Testis (tissue), 3 donors: ENCODE data around the gene LEF1. TPM values are rescaled to one million over a fixed set of nuclear protein-coding genes. Genes with fewer than 3 reads are reported as not detected.
"Not testable (repeated sequence)": the region's sequence is repeated elsewhere in the genome, so short reads cannot be mapped to it uniquely, and the experiment has no call there.

Experiments used
- DNase-seq: peaks from one replicate; pipeline ENCODE4 v3.0.0-alpha.2; 2019
- H3K27ac ChIP-seq, 2 donors: fragments of 200-600 bp; sonication (generic); one replicate each; pipeline ENCODE4 v1.5.1; 2019
- H3K27me3 ChIP-seq: fragments of 200-600 bp; sonication (generic); one replicate; pipeline ENCODE4 v1.5.1; 2019
- H3K36me3 ChIP-seq: fragments of 200-600 bp; sonication (generic); one replicate; pipeline ENCODE4 v1.5.1; 2017; ENCODE audit warnings: low read depth; ENCODE audit errors: missing control alignments
- H3K4me1 ChIP-seq: fragments of 200-600 bp; sonication (generic); one replicate; pipeline ENCODE4 v1.5.1; 2019
- H3K4me3 ChIP-seq, 2 donors: fragments of 200-600 bp; sonication (generic); one replicate each; pipeline ENCODE4 v1.5.1; 2017 to 2019
- H3K9me3 ChIP-seq: fragments of 200-600 bp; sonication (generic); one replicate; pipeline ENCODE4 v1.5.1; 2017
- POLR2A ChIP-seq: fragments of 450-650 bp; IDR thresholded peaks from one replicate; pipeline ENCODE4 v1.6.1; 2017; ENCODE audit warnings: antibody characterized with exemption, mild to moderate bottlenecking, moderate library complexity
- WGBS, 2 donors: methylation state at CpG; one replicate each; pipeline ENCODE4 v1.1.5; 2018; 5-methylcytosine and 5-hydroxymethylcytosine counted together
- intact Hi-C: fragments of 100-400 bp; cut with DNase I; formaldehyde crosslinking; loops from one replicate; pipeline ENCODE4 v1.15.1; 2023; ENCODE audit warnings: low total_unique reads
- polyA plus RNA-seq: library from polyadenylated mRNA; stranded (reverse); fragments of 350-450 nt; fragmentation: Illumina TruSeq; extraction: RNeasy Lipid Tissue Mini Kit (QIAGEN cat#74804); gene quantifications from one replicate; pipeline ENCODE4 v1.2.3, GENCODE V29; 2014; ENCODE audit warnings: low read depth, low replicate concordance; ENCODE audit not compliant: insufficient read depth
- total RNA-seq, 2 donors: library from RNA; depleted of rRNA; stranded (reverse); fragments of >200 nt; gene quantifications; one replicate each; pipeline ENCODE4 v1.2.3, GENCODE V29; 2016
- TF ChIP-seq, protein P1 (sequence below), 3 experiments: fragments of 450-650 bp in 2 of 3; fragments of 200-600 bp in 1 of 3; sonication (generic) in 1 of 3; IDR thresholded peaks; one replicate each; pipeline ENCODE4 v1.5.1; 2016 to 2019; ENCODE audit warnings: antibody characterized with exemption in 3 of 3, mild to moderate bottlenecking in 2 of 3, moderate library complexity in 1 of 3

The LEF1 gene
- total and polyA plus RNA-seq, 3 donors from 2014 or later: 35.0 to 63.5 (median 37.1) TPM

GRCh38 chr4:108013327-108013726, 155.4 kb downstream of the LEF1 start:
- no peak for DNase-seq
- Histone ChIP-seq H3K4me3 (no peak overlapping the region), H3K27me3 (no peaks in the 10 kb centered on the region), H3K27ac (no peak overlapping the region), H3K36me3 (no peaks in the 10 kb centered on the region), H3K4me1 (no peaks in the 10 kb centered on the region), H3K9me3 (no peaks in the 10 kb centered on the region)
- TF ChIP-seq, protein P1, sequence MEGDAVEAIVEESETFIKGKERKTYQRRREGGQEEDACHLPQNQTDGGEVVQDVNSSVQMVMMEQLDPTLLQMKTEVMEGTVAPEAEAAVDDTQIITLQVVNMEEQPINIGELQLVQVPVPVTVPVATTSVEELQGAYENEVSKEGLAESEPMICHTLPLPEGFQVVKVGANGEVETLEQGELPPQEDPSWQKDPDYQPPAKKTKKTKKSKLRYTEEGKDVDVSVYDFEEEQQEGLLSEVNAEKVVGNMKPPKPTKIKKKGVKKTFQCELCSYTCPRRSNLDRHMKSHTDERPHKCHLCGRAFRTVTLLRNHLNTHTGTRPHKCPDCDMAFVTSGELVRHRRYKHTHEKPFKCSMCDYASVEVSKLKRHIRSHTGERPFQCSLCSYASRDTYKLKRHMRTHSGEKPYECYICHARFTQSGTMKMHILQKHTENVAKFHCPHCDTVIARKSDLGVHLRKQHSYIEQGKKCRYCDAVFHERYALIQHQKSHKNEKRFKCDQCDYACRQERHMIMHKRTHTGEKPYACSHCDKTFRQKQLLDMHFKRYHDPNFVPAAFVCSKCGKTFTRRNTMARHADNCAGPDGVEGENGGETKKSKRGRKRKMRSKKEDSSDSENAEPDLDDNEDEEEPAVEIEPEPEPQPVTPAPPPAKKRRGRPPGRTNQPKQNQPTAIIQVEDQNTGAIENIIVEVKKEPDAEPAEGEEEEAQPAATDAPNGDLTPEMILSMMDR (IDR thresholded peaks at IDR 0.05): no peak
- no peak for TF ChIP-seq POLR2A
- intact Hi-C loops: no loop called here

DNA sequence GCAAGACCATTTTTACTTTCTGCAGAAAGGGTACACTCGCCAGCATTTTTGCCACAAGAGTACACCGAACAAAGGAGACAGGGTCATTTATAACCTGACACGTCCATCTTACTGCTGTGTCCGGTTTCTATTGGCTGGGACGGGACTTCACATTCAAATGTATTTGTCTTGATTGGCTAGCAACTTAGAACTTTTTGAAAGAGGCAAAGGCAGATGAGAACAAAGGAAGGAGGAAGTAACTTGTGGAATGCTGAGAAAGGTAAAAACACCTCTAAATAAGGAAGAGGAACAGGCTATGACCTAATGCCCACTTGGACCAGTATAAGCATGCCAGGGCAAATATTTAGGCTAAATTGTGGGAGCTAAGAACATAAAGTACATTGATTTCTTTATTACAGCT, 156.3 kb downstream of the LEF1 start:
- H3K27me3 ChIP-seq, H3K36me3 ChIP-seq, H3K4me1 ChIP-seq, H3K27ac ChIP-seq, H3K4me3 ChIP-seq, intact Hi-C loops, DNase-seq, H3K9me3 ChIP-seq: not testable (repeated sequence)
- 95 to 97% methylated on average over 5 of the region's 5 CpGs for WGBS, 2 donors

- intact Hi-C loops: no loop called here
- WGBS, 2 donors: 90 to 97% methylated on average over 2 of the region's 2 CpGs
Measured at GRCh38 chr4:108010167-108010566, 158.6 kb downstream of the LEF1 start.

DNA sequence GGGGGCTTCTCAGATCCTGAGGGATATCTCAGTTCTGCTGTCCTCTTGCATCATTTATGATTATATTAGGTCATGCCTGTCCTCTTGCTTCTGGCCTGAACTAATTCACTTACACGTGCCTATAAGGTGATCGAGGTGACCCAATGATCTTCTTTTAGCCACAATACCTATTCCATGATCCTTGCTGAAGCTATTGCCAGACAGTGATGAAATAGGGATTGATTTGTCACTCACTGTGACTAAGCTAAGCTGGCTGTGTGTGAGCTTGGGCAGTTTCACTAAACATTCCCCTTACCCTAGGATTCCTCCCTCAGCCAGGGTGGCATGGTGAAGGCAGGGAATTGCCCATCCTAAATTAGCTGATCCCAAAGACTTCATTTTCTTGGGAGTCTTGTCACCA, 160.0 kb downstream of the LEF1 start:
- DNase-seq: no peak
- Histone ChIP-seq H3K27me3 (no peaks in the 10 kb centered on the region), H3K36me3 (no peaks in the 10 kb centered on the region), H3K9me3 (no peaks in the 10 kb centered on the region), H3K4me1 (no peaks in the 10 kb centered on the region), H3K27ac (no peak overlapping the region), H3K4me3 (no peak overlapping the region)
- 97 to 98% methylated on average over 2 of the region's 2 CpGs for WGBS, 2 donors
- TF ChIP-seq, protein P1 (IDR thresholded peaks at IDR 0.05): no peak
- intact Hi-C loops: no loop called here

More at GRCh38 chr4:108010167-108010566, 158.6 kb downstream of the LEF1 start:
- no peak for TF ChIP-seq POLR2A
- TF ChIP-seq, protein P1 (IDR thresholded peaks at IDR 0.05): no peak
- H3K27me3 ChIP-seq: no peaks in the 10 kb centered on the region
- H3K27ac ChIP-seq: no peak overlapping the region
- no peak for DNase-seq
- H3K36me3 ChIP-seq: no peaks in the 10 kb centered on the region
- no peaks in the 10 kb centered on the region for H3K4me1 ChIP-seq
- no peaks in the 10 kb centered on the region for H3K9me3 ChIP-seq
- no peak overlapping the region for H3K4me3 ChIP-seq

DNA sequence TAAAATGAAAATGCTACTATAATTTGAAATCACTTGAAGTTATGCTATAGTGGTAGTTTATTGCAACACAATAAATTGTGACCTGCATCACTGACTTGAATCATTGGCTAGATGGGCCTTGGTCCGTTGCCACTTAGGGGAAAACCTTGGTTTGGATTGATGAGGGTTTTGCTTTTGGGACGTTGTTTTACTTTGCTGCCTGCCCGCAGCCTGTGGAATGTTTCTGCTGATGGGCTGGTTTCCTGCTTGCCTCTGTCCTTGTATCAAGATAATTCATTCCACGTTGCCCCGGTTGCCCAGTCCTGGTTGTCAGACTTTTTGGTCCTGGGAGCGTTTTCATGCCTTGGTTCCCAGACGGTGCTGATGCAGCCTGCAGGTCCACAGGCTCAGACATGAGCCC, 160.7 kb downstream of the LEF1 start:
- no peak overlapping the region for H3K4me3 ChIP-seq
- no peak overlapping the region for H3K27ac ChIP-seq
- DNase-seq: no peak
- no peaks in the 10 kb centered on the region for H3K9me3 ChIP-seq
- intact Hi-C loops: no loop called here
- 91 to 94% methylated on average over 7 of the region's 7 CpGs for WGBS, 2 donors
- H3K36me3 ChIP-seq: no peaks in the 10 kb centered on the region
- H3K4me1 ChIP-seq: no peaks in the 10 kb centered on the region
- TF ChIP-seq, protein P1 (IDR thresholded peaks at IDR 0.05): no peak
- TF ChIP-seq POLR2A: no peak
- H3K27me3 ChIP-seq: no peaks in the 10 kb centered on the region
